K562 (cell line): ENCODE measurements around the gene RETN. TPM values are rescaled to one million over a fixed set of nuclear protein-coding genes. Genes with fewer than 3 reads are reported as not detected.

Experiments
- ATF7 ChIP-seq: fragments of 450-650 bp; IDR thresholded peaks from 2 replicates; pipeline ENCODE4 v1.7.1; 2014; ENCODE audit warnings: mild to moderate bottlenecking, moderate library complexity
- CHD4 ChIP-seq: fragments of 200-600 bp; sonication (generic); IDR thresholded peaks from 3 replicates; pipeline ENCODE4 v1.6.1; 2012; ENCODE audit warnings: low read depth, mild to moderate bottlenecking, mixed read lengths, low read length, inconsistent platforms; ENCODE audit not compliant: insufficient read depth, insufficient replicate concordance, poor library complexity, severe bottlenecking
- E2F1 ChIP-seq: sonication (generic); formaldehyde crosslinking; IDR thresholded peaks from 2 replicates; pipeline ENCODE4 v1.8.1; 2023; ENCODE audit warnings: mild to moderate bottlenecking, missing genetic modification reagents, moderate library complexity
- ELF4 ChIP-seq: fragments of 450-650 bp; formaldehyde crosslinking; IDR thresholded peaks from 2 replicates; pipeline ENCODE4 v1.4.0; 2022; ENCODE audit warnings: missing genetic modification characterization
- ERF ChIP-seq: fragments of 450-650 bp; formaldehyde crosslinking; IDR thresholded peaks from 2 replicates; pipeline ENCODE4 v1.4.0; 2020; ENCODE audit warnings: mild to moderate bottlenecking, mixed read lengths
- FIP1L1 ChIP-seq: fragments of 200-400 bp; formaldehyde crosslinking; IDR thresholded peaks from 2 replicates; pipeline ENCODE4 v1.6.1; 2018; ENCODE audit warnings: mild to moderate bottlenecking, low read depth, low read length; ENCODE audit not compliant: poor library complexity, severe bottlenecking
- ILF3 ChIP-seq: fragments of 450-650 bp; IDR thresholded peaks from 2 replicates; pipeline ENCODE4 v1.6.1; 2018; ENCODE audit warnings: antibody characterized with exemption, mild to moderate bottlenecking, moderate library complexity, borderline replicate concordance
- NFRKB ChIP-seq: fragments of 450-650 bp; IDR thresholded peaks from 2 replicates; pipeline ENCODE4 v1.6.1; 2016; ENCODE audit warnings: low read depth
- RERE ChIP-seq: sonication (generic); formaldehyde crosslinking; IDR thresholded peaks from 2 replicates; pipeline ENCODE4 v1.8.0; 2023; ENCODE audit warnings: missing genetic modification reagents, mild to moderate bottlenecking, borderline replicate concordance
- SMAD4 ChIP-seq: fragments of 250-450 bp; sonication (Bioruptor Pico); conservative IDR thresholded peaks from 2 replicates; pipeline ENCODE4 v1.8.0; 2021; ENCODE audit warnings: inconsistent platforms, mild to moderate bottlenecking, moderate library complexity
- TFAM ChIP-seq: fragments of 250-450 bp; sonication (Bioruptor Pico); conservative IDR thresholded peaks from 2 replicates; pipeline ENCODE4 v1.5.0; 2021; ENCODE audit warnings: mild to moderate bottlenecking, moderate library complexity
- ZNF133 ChIP-seq: fragments of 250-450 bp; sonication (Bioruptor Pico); IDR thresholded peaks from 2 replicates; pipeline ENCODE4 v1.4.0; 2020; ENCODE audit warnings: mild to moderate bottlenecking
- ZNF778 ChIP-seq: fragments of 450-650 bp; formaldehyde crosslinking; IDR thresholded peaks from 2 replicates; pipeline ENCODE4 v1.4.0; 2020; ENCODE audit warnings: mild to moderate bottlenecking, moderate library complexity
- polyA plus RNA-seq, 8 experiments: library from polyadenylated mRNA; depleted of rRNA in 4 of 8; stranded (reverse) in 5 of 8; unstranded in 3 of 8; fragments of >200 nt; fragmentation: Nextera tagmentation in 2 of 8; fragmentation: Illumina TruSeq in 1 of 8; extraction: Ambion mirVana in 2 of 8; extraction: Trizol in 1 of 8; gene quantifications; 2 replicates each; pipeline versions ENCODE4 v1.2.1 to v1.2.3, GENCODE V29; 2011 to 2014; ENCODE audit warnings: inconsistent platforms in 1 of 8, missing spikeins in 1 of 8
- total RNA-seq, 7 experiments: library from RNA; depleted of rRNA in 6 of 7; stranded (reverse); fragments of >200 nt in 6 of 7; fragmentation: Illumina TruSeq in 2 of 7; extraction: Trizol in 2 of 7; gene quantifications; 2 replicates each; pipeline versions ENCODE4 v1.2.1 to v1.2.3, GENCODE V29; 2011 to 2021; ENCODE audit warnings: low replicate concordance in 1 of 7
- TF ChIP-seq, protein P1 (sequence below), 2 experiments: IDR thresholded peaks; 2 replicates each; pipeline ENCODE4 v1.6.1; 2011; ENCODE audit warnings: borderline replicate concordance in 1 of 2, control low read depth in 1 of 2, low read depth in 1 of 2, low read length in 1 of 2, mild to moderate bottlenecking in 1 of 2, mixed read lengths in 1 of 2, moderate library complexity in 1 of 2; ENCODE audit not compliant: insufficient read depth in 1 of 2, insufficient read length in 1 of 2, poor library complexity in 1 of 2, severe bottlenecking in 1 of 2; ENCODE audit errors: extremely low read depth in 1 of 2
- TF ChIP-seq, protein P2 (sequence below): fragments of 450-650 bp; formaldehyde crosslinking; IDR thresholded peaks from 2 replicates; pipeline ENCODE4 v1.4.0; 2022; ENCODE audit warnings: missing genetic modification characterization
- TF ChIP-seq, protein P3 (sequence below): sonication (generic); formaldehyde crosslinking; IDR thresholded peaks from 2 replicates; pipeline ENCODE4 v1.8.1; 2023; ENCODE audit warnings: mild to moderate bottlenecking, missing genetic modification reagents

RETN gene
- total and polyA plus RNA-seq, 9 of the 15 experiments (the other 6 are each of a cell fraction or from before 2014, with no cell fraction given): not detected

- TF ChIP-seq, protein P1, sequence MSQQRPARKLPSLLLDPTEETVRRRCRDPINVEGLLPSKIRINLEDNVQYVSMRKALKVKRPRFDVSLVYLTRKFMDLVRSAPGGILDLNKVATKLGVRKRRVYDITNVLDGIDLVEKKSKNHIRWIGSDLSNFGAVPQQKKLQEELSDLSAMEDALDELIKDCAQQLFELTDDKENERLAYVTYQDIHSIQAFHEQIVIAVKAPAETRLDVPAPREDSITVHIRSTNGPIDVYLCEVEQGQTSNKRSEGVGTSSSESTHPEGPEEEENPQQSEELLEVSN (IDR thresholded peaks at IDR 0.05; ENCODE audit: borderline replicate concordance in 1 of 2, extremely low read depth in 1 of 2, insufficient read depth in 1 of 2, insufficient read length in 1 of 2, low read depth in 1 of 2, low read length in 1 of 2, poor library complexity in 1 of 2, severe bottlenecking in 1 of 2): peak in 1 of 2 experiments; percentile 51
- TF ChIP-seq ZNF133 (CRISPR knock-in tag) (no peak), TFAM (CRISPR knock-in tag) (no peak), RERE (CRISPR knock-in tag) (no peak), ILF3 (no peak), SMAD4 (peak; percentile 99), ATF7 (peak; percentile 93), NFRKB (0 out of 2 replicates have a peak, but pooled peaks have one; percentile 20), ZNF778 (CRISPR knock-in tag) (no peak), CHD4 (no peak), FIP1L1 (no peak), E2F1 (no peak), ERF (CRISPR knock-in tag) (no peak), ELF4 (CRISPR knock-in tag) (no peak)
- TF ChIP-seq, protein P2, sequence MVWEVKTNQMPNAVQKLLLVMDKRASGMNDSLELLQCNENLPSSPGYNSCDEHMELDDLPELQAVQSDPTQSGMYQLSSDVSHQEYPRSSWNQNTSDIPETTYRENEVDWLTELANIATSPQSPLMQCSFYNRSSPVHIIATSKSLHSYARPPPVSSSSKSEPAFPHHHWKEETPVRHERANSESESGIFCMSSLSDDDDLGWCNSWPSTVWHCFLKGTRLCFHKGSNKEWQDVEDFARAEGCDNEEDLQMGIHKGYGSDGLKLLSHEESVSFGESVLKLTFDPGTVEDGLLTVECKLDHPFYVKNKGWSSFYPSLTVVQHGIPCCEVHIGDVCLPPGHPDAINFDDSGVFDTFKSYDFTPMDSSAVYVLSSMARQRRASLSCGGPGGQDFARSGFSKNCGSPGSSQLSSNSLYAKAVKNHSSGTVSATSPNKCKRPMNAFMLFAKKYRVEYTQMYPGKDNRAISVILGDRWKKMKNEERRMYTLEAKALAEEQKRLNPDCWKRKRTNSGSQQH: no peak
- TF ChIP-seq, protein P3, sequence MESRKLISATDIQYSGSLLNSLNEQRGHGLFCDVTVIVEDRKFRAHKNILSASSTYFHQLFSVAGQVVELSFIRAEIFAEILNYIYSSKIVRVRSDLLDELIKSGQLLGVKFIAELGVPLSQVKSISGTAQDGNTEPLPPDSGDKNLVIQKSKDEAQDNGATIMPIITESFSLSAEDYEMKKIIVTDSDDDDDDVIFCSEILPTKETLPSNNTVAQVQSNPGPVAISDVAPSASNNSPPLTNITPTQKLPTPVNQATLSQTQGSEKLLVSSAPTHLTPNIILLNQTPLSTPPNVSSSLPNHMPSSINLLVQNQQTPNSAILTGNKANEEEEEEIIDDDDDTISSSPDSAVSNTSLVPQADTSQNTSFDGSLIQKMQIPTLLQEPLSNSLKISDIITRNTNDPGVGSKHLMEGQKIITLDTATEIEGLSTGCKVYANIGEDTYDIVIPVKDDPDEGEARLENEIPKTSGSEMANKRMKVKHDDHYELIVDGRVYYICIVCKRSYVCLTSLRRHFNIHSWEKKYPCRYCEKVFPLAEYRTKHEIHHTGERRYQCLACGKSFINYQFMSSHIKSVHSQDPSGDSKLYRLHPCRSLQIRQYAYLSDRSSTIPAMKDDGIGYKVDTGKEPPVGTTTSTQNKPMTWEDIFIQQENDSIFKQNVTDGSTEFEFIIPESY (CRISPR knock-in tag): peak; percentile 83
Measured at GRCh38 chr19:7652061-7652641, 16.7 kb upstream of the RETN start (continued).
